DMS53 treated with DMSO at 0.1 percent for 48 hours (cell line): Measurements from ENCODE around the gene IPCEF1.
"Not testable (repeated sequence)": the region's sequence is repeated elsewhere in the genome, so short reads cannot be mapped to it uniquely, and the experiment has no call there.

Source experiments
- DNase-seq: peaks from one replicate; lab custom pipeline; 2025; ENCODE audit not compliant: unreplicated experiment; lab: John Stamatoyannopoulos, UW

The IPCEF1 gene

GRCh38 chr6:154227862-154228520 lies 128.6 kb downstream of the IPCEF1 start:
- no peak for DNase-seq

- no peak for DNase-seq
Observed at GRCh38 chr6:154226461-154226860, 130.1 kb downstream of the IPCEF1 start.

- no peak for DNase-seq
Observed at GRCh38 chr6:154223296-154223695, 133.3 kb downstream of the IPCEF1 start.

- no peak for DNase-seq
Observed at GRCh38 chr6:154222716-154223115, 133.9 kb downstream of the IPCEF1 start.

- DNase-seq, result no peak
Observed at GRCh38 chr6:154219250-154219649, 137.4 kb downstream of the IPCEF1 start.

GRCh38 chr6:154218787-154219186 lies 137.8 kb downstream of the IPCEF1 start:
- no peak for DNase-seq

- DNase-seq, result no peak
Observed at GRCh38 chr6:154218301-154218700, 138.3 kb downstream of the IPCEF1 start.

- no peak for DNase-seq
Observed at GRCh38 chr6:154213782-154214181, 142.8 kb downstream of the IPCEF1 start.

- no peak for DNase-seq
Observed at GRCh38 chr6:154210678-154211077, 145.9 kb downstream of the IPCEF1 start.

GRCh38 chr6:154209555-154209954 lies 147.0 kb downstream of the IPCEF1 start:
- DNase-seq, result no peak

- no peak for DNase-seq
Observed at GRCh38 chr6:154206996-154207395, 149.6 kb downstream of the IPCEF1 start.

GRCh38 chr6:154206141-154206540 lies 150.5 kb downstream of the IPCEF1 start:
- no peak for DNase-seq

- no peak for DNase-seq
Observed at GRCh38 chr6:154202958-154203357, 153.6 kb downstream of the IPCEF1 start.

GRCh38 chr6:154202339-154202738 lies 154.3 kb downstream of the IPCEF1 start:
- DNase-seq, result no peak

- not testable (repeated sequence) for DNase-seq
Observed at GRCh38 chr6:154201688-154202087, 154.9 kb downstream of the IPCEF1 start.

- no peak for DNase-seq
Observed at GRCh38 chr6:154197196-154197860, 159.3 kb downstream of the IPCEF1 start.

GRCh38 chr6:154196333-154196885 lies 160.2 kb downstream of the IPCEF1 start:
- no peak for DNase-seq

GRCh38 chr6:154187714-154188113 lies 168.9 kb downstream of the IPCEF1 start:
- no peak for DNase-seq

- DNase-seq, result no peak
Observed at GRCh38 chr6:154187203-154187602, 169.4 kb downstream of the IPCEF1 start.

GRCh38 chr6:154179434-154179833 lies 177.2 kb downstream of the IPCEF1 start:
- no peak for DNase-seq

GRCh38 chr6:154172393-154172792 lies 184.2 kb downstream of the IPCEF1 start:
- DNase-seq, result not testable (repeated sequence)

- DNase-seq, result no peak
Observed at GRCh38 chr6:154170106-154170505, 186.5 kb downstream of the IPCEF1 start.
